Activated gamma-delta T cell treated with anti-CD3 and anti-CD28 coated beads, Interleukin-2, amount 50 U/mL, for 16 hours (primary cell): ENCODE measurements around the gene RAMACL.

Source experiments
- DNase-seq: peaks from one replicate; pipeline ENCODE4 v3.0.0-alpha.2; 2020; ENCODE audit warnings: low read depth

RAMACL gene

GRCh38 chr6:166618251-166618650 is 31.8 kb upstream of the RAMACL start:
- no peak for DNase-seq

DNA sequence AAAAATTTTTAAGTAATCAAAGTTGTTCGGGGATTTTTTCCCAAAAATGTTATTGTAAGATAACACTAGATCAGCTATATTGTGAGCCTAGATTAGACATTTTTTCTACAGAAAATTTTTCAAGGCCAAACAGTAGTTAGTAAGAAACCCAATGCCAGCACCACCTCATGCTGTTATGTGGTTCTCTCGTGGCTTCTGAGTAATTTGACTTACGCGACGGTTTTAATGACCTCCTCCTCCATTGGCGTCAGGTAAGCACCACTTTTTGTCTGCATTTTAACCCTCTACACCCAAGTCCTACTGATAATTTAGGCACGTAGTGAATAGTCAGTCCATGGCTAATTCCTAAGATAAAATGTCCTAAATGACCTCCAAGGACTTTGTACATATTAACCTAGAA is 30.9 kb upstream of the RAMACL start:
- DNase-seq: no peak

- no peak for DNase-seq
Measured at GRCh38 chr6:166616261-166617238, 30.1 kb upstream of the RAMACL start.

DNA sequence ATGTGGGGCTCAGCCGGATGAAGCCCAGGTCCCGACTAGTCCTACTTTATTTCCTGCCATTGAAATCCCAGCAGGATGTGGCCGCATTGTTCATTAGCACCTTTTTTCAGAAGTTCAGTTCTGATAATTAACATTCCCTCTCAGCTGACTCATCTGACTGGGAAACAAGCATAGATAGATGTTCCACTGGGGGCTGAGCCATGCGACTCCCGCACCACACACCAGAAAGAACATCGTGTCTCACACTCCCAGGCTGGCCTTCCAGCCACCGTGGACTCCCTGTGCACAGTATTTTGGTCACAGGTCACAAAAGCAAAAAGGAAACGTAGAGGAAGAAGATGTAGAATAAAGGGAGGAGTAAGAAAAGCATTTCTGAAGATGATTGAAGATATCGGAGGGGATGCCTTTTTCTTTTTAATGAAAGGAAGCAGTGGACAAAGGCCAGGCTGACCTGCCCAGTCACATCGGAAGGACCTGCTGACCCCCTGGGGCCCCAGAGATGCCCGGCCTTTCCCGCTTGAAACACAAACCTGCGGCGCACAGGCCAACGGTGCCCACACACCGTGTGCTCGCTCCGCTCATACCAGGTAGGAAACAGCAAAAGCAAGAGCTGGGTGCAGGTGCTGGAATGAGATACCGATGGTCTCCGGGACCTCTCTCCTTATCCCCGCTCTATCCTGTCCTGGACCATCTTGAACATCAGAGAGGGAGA is 28.7 kb upstream of the RAMACL start:
- DNase-seq: no peak

DNA sequence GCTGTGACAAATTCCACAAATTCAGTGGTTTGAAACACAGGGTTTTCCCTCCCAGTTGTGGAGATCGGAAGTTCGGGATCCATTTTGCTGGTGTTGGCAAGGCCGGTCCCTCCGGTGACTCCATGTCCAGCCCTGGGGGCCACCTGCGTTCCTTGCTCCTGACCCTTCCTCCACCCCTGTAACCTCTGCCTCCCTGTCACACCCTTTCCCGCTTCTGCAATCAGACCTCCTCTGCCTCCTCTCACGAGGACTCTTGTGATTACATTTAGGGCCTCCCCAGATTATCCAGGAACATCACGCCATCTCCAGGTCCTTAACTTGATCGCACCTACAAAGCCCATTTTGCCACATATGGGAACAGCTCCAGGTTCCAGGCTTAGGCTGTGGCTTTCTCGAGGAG is 28.1 kb upstream of the RAMACL start:
- DNase-seq: no peak

GRCh38 chr6:166614171-166614583 is 27.7 kb upstream of the RAMACL start:
- DNase-seq: no peak

DNA sequence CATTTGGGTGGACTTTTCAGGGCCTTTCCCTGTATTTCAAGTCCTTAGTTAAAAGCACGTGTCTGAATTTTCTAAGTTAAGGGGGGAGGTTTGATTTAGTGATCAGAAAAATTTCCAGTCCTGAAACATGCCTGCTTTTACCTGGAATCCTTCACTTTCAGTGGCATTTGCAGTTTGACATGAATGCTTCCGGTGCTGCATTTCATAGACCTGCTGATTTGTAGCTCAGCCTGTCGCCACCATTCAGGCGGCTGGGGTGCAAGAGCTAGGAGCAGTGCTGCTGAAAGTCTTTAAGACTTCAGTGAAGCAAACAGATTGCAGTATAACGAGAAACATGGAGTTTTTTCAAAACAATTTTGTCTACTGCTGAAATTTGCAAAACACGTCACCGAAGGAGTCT is 26.5 kb upstream of the RAMACL start:
- no peak for DNase-seq

- no peak for DNase-seq
Measured at GRCh38 chr6:166612471-166612881, 26.0 kb upstream of the RAMACL start.

DNA sequence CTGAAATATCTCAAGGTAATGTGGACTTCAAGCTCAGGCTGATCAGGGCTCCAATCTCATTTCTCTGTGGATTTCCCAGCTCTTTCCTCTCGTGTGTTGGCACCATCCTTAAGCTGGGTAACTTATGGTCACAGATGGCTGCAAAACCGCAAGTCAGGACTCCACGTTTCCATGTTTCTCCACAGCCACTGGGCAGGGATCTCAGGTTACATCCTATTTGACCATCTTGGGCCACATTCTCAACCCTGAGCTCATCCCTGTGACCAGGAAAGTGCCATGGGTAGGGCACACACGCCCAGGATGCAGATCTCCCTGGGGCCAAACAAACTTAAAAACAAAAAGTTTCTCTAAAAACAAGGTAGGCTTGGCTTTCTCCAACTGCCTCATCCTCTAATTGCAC is 25.2 kb upstream of the RAMACL start:
- DNase-seq: no peak

- DNase-seq: no peak
Measured at GRCh38 chr6:166610069-166610468, 23.6 kb upstream of the RAMACL start.

- no peak for DNase-seq
Measured at GRCh38 chr6:166608774-166609173, 22.3 kb upstream of the RAMACL start.

DNA sequence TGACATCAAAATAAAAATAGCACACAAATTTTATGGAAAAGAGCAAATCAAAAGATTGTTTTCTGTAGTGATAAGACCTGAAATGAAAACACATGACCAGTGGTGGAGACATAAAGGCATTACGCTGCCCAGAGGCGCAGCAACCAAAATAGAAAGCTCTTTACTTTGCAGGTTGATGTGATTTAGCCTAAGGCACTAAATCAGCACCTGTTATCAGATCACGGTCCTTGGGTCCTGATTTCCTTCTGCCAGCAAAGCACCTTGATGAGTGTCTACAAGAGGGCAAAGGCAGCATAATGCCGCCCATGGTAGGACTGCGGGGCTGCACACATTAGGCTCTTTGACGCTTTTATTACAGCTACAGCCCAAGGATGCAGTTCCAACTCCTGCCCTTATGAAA is 19.3 kb upstream of the RAMACL start:
- DNase-seq: no peak

DNA sequence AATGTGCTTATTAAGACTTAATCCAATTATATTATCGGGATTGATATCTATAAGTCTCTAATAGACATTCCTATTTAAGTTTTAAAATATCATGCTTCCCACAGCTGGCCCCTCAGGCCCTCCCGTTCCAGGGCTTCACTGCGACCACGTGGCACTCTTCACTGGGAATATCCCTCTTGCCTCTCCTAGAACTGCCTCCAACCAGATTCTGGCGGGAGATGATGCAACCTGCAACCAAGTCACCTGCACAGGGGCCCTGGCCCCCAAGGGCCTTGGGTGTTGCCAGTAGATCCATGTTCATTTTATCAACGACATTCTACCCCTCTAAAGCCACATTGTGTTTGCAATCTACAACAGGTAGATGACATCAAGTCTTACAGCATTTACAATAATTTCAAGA is 18.4 kb upstream of the RAMACL start:
- DNase-seq: no peak

DNA sequence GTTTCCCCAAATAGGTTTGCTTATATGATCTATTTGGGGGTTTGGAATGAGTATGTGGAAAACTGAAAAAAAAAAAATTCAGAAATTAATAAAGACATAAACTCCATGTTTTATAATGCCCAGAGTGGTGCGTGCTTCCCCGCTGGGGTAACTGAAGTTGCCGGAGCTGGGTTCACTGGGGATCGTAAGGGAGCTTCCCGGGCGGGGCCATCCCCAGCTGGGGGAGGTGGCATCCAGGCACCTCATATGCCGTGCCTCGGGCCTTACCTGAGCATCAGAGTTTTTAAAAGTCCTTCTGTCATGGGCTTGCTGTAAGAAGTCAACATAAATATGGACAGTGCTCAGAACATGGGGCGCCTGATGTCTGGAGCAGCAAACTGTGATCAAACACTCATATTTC is 17.9 kb upstream of the RAMACL start:
- no peak for DNase-seq

- DNase-seq: no peak
Measured at GRCh38 chr6:166603043-166603690, 16.7 kb upstream of the RAMACL start.

- no peak for DNase-seq
Measured at GRCh38 chr6:166601956-166602355, 15.5 kb upstream of the RAMACL start.

GRCh38 chr6:166600931-166601330 is 14.5 kb upstream of the RAMACL start:
- no peak for DNase-seq

DNA sequence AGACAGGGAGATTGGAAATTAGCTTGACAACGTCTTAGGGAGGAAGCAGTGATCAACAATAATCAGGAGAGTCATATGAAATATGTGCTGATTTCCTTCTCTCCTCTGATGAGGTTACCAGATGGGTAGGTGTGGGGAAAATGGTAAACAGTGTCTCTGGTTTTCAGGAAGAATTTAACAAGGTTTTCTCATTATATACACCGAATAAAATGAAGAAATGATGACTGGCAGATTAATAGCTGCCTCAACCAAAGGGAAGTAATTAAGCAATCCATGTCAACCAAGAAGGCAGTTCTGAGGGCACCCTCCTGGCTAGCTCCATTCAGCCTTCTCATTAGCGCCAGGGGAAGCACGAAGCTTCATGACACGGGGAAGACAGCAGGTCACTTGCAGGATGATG is 12.7 kb upstream of the RAMACL start:
- DNase-seq: no peak

GRCh38 chr6:166598441-166599138 is 12.1 kb upstream of the RAMACL start:
- DNase-seq: no peak

DNA sequence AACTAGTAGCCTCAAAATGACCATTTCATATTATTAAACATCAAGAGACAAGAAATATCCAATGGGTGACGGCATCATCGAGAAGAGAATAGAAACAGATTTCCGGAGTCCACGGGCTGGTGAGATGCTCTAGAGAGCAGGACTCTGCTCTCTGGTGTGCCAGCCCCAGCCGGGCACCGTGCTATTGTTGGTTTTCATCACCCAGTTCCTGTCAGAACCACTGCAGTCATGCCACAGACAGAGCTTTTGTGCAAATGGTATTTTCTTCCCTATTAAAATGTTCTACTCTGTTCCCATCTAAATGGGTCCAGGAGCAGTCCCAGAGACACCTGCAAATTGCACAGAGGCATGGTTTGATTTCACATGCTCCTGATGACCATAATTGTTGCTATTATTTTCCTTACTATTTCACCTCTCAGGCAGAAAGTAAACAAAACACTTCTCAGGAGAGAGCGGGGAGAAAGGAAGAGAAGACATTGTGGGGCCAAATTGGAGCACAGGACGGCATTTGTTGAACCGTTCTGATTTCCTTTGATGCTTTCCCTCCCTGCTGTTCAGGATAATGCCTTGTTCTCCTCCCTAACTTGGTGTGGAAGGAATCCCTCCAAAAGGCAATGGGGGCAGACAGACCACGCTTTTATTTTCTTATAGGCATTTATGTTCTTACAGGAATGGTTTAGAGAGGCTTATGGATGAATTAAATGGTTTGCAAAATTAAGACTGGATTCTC is 11.4 kb upstream of the RAMACL start:
- DNase-seq: no peak

DNA sequence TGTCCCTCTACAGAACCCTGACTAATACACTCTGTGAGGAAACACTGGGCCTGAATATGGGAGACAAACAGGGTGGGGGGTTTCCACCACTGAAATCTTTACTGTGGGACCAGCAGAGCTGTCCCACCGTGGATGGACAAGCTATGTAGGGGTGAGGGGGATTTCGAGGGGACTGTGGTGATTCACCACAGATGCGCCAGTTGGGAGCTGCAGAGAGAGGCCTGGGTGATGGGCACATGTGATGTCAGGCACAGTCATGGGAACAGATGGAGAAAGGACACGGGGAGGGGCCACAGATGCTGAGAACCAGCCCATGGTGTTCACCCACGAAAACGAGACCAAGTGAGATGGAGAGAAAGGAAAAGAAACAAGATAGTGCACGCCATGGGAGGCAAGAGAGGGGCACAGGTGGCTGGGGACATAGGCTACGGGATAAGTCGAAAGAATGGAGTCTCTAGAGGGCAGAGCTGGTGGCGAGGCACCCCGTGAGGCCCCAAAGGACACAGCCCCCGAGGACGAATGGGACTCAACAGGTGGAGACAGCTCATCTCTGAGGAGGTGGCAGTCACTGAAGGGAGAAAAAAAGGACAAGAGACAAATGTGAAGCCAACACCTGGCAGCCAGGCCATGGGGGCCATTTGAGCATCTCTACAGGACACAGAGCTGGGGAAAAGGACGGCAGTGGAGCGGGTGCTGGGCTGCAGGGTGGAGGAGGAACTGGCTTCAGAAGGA is 10.5 kb upstream of the RAMACL start:
- DNase-seq: no peak
